AG09319 (cell line): ENCODE data around the gene TPRG1L.
"Not testable (repeated sequence)": the region's sequence is repeated elsewhere in the genome, so short reads cannot be mapped to it uniquely, and the experiment has no call there.

ENCODE experiments used
- DNase-seq: peaks from one replicate; pipeline ENCODE4 v3.0.0-alpha.2; 2010; ENCODE audit warnings: low read depth; ENCODE audit errors: extremely low read depth
- CTCF ChIP-seq: IDR thresholded peaks from 2 replicates; pipeline ENCODE4 v1.5.1; 2011; ENCODE audit warnings: low read depth, mild to moderate bottlenecking, inconsistent platforms, low read length, moderate library complexity

TPRG1L gene

GRCh38 chr1:3618881-3619671 is 5.7 kb upstream of the TPRG1L start:
- DNase-seq: peak; percentile 48
- peak; percentile 82 for TF ChIP-seq CTCF

GRCh38 chr1:3620708-3621107 is 4.1 kb upstream of the TPRG1L start:
- no peak for DNase-seq
- TF ChIP-seq CTCF: no peak

GRCh38 chr1:3621151-3621671 is 3.6 kb upstream of the TPRG1L start:
- not testable (repeated sequence) for DNase-seq
- TF ChIP-seq CTCF: peak; percentile 51

- not testable (repeated sequence) for DNase-seq
These were observed 2.7 kb upstream of the TPRG1L start for GRCh38 chr1:3622102-3622501.

- no peak for DNase-seq
- TF ChIP-seq CTCF: no peak
These were observed 1.2 kb upstream of the TPRG1L start for GRCh38 chr1:3623441-3624199.

- DNase-seq: no peak
These were observed 514 bp downstream of the TPRG1L start for GRCh38 chr1:3625151-3625907.

More at GRCh38 chr1:3625151-3625907, 514 bp downstream of the TPRG1L start:
- TF ChIP-seq CTCF: no peak
